Ishikawa (cell line): ENCODE measurements around the gene SCAF8.
A peak's percentile ranks its signal among the peaks of the same experiment; 100 is the strongest.

ENCODE experiments used
- CEBPB ChIP-seq: IDR thresholded peaks from 2 replicates; pipeline ENCODE4 v1.6.1; 2012
- CREB1 ChIP-seq: IDR thresholded peaks from 2 replicates; pipeline ENCODE4 v1.6.1; 2012; ENCODE audit warnings: low read depth
- EGR1 ChIP-seq: IDR thresholded peaks from 2 replicates; pipeline ENCODE4 v1.6.1; 2012
- EP300 ChIP-seq: IDR thresholded peaks from 2 replicates; pipeline ENCODE4 v1.6.1; 2012; ENCODE audit warnings: borderline replicate concordance
- FOXM1 ChIP-seq: IDR thresholded peaks from 2 replicates; pipeline ENCODE4 v1.6.1; 2012; ENCODE audit warnings: low read depth, borderline replicate concordance
- NFIC ChIP-seq: IDR thresholded peaks from 2 replicates; pipeline ENCODE4 v1.6.1; 2012
- RAD21 ChIP-seq: IDR thresholded peaks from 2 replicates; pipeline ENCODE4 v1.6.1; 2012; ENCODE audit warnings: low read depth
- REST ChIP-seq: IDR thresholded peaks from 2 replicates; pipeline ENCODE4 v1.6.1; 2012; ENCODE audit warnings: low read depth, mild to moderate bottlenecking
- TAF1 ChIP-seq: IDR thresholded peaks from 2 replicates; pipeline ENCODE4 v1.6.1; 2012; ENCODE audit warnings: low read depth, mild to moderate bottlenecking
- TCF12 ChIP-seq: IDR thresholded peaks from 2 replicates; pipeline ENCODE4 v1.6.1; 2012; ENCODE audit warnings: low read depth
- TEAD4 ChIP-seq: IDR thresholded peaks from 2 replicates; pipeline ENCODE4 v1.6.1; 2012
- YY1 ChIP-seq: IDR thresholded peaks from 2 replicates; pipeline ENCODE4 v1.6.1; 2012; ENCODE audit warnings: low read depth
- ZBTB7A ChIP-seq: IDR thresholded peaks from 2 replicates; pipeline ENCODE4 v1.6.1; 2012; ENCODE audit warnings: low read depth
- TF ChIP-seq, protein P1 (sequence below): IDR thresholded peaks from 2 replicates; pipeline ENCODE4 v1.6.1; 2012
- TF ChIP-seq, protein P2 (sequence below): IDR thresholded peaks from 2 replicates; pipeline ENCODE4 v1.6.1; 2012

Gene SCAF8

DNA sequence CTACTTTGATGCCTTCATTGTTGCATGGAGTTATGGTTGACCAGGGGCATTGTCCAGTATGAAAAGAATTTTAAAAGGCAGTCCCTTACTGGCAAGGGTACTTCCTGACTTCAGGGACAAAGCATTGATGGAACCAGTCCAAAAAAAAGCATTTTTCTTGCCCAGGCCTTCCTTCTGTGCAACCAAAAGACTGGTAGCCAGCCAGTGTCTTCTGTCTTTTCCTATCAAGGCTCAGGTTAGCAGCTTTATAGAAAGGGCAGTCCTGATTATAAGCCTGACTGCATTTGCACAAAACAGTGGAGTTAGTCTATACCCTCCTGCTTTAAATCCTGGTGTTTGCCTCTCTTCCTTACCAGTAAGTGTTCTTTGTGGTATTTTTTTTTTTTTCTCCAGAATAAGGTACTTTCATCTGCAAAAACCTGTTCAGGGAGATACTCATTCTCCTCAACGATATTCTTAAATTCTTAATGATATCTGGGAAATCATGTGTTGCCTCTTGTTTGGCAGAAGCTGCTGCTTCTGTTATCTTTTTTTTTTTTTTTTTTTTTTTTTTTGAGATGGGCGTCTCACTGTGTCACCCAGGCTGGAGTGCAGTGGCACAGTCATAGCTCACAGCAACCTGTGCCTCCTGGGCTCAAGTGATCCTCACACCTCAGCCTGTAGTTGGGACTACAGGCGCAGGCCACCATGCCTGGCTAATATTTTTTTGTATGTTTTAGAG, 33.9 kb downstream of the SCAF8 start:
- no peak; the same call in 1 of the 2 replicates for TF ChIP-seq TEAD4
- TF ChIP-seq TAF1, result no peak
- no peak for TF ChIP-seq CREB1
- no peak for TF ChIP-seq CEBPB
- TF ChIP-seq EP300, result peak; percentile 19; the same call in 1 of the 2 replicates
- no peak for TF ChIP-seq REST
- no peak for TF ChIP-seq ZBTB7A
- TF ChIP-seq RAD21, result no peak
- no peak for TF ChIP-seq FOXM1
- TF ChIP-seq EGR1, result no peak
- TF ChIP-seq YY1, result no peak
- TF ChIP-seq TCF12, result peak; percentile 35; the same call in 1 of the 2 replicates
- TF ChIP-seq, protein P1, sequence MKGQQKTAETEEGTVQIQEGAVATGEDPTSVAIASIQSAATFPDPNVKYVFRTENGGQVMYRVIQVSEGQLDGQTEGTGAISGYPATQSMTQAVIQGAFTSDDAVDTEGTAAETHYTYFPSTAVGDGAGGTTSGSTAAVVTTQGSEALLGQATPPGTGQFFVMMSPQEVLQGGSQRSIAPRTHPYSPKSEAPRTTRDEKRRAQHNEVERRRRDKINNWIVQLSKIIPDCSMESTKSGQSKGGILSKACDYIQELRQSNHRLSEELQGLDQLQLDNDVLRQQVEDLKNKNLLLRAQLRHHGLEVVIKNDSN, result no peak
- TF ChIP-seq NFIC, result peak; percentile 87
- TF ChIP-seq, protein P2, sequence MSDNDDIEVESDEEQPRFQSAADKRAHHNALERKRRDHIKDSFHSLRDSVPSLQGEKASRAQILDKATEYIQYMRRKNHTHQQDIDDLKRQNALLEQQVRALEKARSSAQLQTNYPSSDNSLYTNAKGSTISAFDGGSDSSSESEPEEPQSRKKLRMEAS, result peak; percentile 14; the same call in 1 of the 2 replicates

DNA sequence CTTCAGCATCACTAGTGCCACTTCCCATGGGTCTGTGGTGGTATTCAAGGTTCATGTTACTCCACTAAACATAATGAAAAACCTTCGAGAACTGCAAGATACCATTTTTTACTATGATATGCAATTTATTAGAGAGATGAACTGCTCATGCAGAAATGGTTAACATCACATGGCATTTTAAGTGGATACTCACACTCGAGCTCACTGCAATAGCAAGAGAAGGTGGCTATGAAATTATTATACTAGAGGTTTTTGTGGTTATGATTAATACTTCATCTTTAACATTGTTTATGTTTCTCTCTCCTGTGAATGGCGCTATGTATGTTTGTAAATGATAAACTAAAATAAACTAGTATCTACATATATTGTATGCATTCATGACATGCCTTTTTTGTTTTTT, 35.1 kb downstream of the SCAF8 start:
- TF ChIP-seq EP300 (no peak), CREB1 (no peak), EGR1 (no peak), NFIC (no peak), RAD21 (no peak), TCF12 (no peak), TAF1 (no peak), FOXM1 (no peak), ZBTB7A (no peak), CEBPB (no peak), REST (no peak), TEAD4 (no peak), YY1 (no peak)
- TF ChIP-seq, protein P1, result no peak
- TF ChIP-seq, protein P2, result no peak

- TF ChIP-seq EGR1 (no peak), RAD21 (no peak), TCF12 (no peak), FOXM1 (no peak), TEAD4 (no peak), TAF1 (no peak), CEBPB (no peak), EP300 (no peak), CREB1 (no peak), REST (no peak), YY1 (no peak), ZBTB7A (no peak), NFIC (no peak)
- TF ChIP-seq, protein P2, result no peak
- TF ChIP-seq, protein P1, result no peak
These were observed 40.4 kb downstream of the SCAF8 start for GRCh38 chr6:154773610-154774089.
